ENCODE results near the gene CSKMT.

- TF ChIP-seq CTCF (IDR thresholded peaks at IDR 0.05) (no peak), POLR2A (IDR thresholded peaks at IDR 0.05) (no peak), EP300 (IDR thresholded peaks at IDR 0.05) (no peak)
These were observed 572 bp upstream of the CSKMT start for GRCh38 chr11:62664405-62665074.
